BJ (cell line): ENCODE measurements around the gene ESR1. TPM values are rescaled to one million over a fixed set of nuclear protein-coding genes. Genes with fewer than 3 reads are reported as not detected.
A peak's percentile ranks its signal among the peaks of the same experiment; 100 is the strongest.

Experiments
- CTCF ChIA-PET: fragments of 350-600 bp; formaldehyde crosslinking; extraction: SDS; loops from one replicate; lab custom pipeline; 2021; ENCODE audit warnings: antibody characterized with exemption, inconsistent platforms; lab: Yijun Ruan, JAX
- POLR2A ChIA-PET: fragments of 300-600 bp; sonication (Branson Sonifier 250); formaldehyde crosslinking; extraction: SDS; loops from one replicate; lab custom pipeline; 2021; ENCODE audit warnings: antibody characterized with exemption; lab: Charles Lee
- DNase-seq: peaks from one replicate; pipeline ENCODE4 v3.0.0-alpha.2; 2011; ENCODE audit warnings: low read depth
- H3K27me3 ChIP-seq: 2 replicates; pipeline ENCODE4 v1.6.0; 2011; ENCODE audit warnings: low read length; ENCODE audit not compliant: control insufficient read depth, insufficient read depth
- H3K36me3 ChIP-seq: 2 replicates; pipeline ENCODE4 v1.5.1; 2011; ENCODE audit warnings: low read length; ENCODE audit not compliant: control insufficient read depth, insufficient read depth
- H3K4me3 ChIP-seq: 2 replicates; pipeline ENCODE4 v1.5.1; 2011; ENCODE audit warnings: low read depth, mild to moderate bottlenecking, control low read depth, low read length
- polyA minus RNA-seq: library from RNA; depleted of rRNA, polyadenylated mRNA; stranded (reverse); fragments of >200 nt; gene quantifications from 2 replicates; pipeline ENCODE4 v1.2.3, GENCODE V29; 2011; rRNA and poly(A)+ RNA removed
- polyA plus RNA-seq: library from polyadenylated mRNA; depleted of rRNA; stranded (reverse); fragments of >200 nt; gene quantifications from 2 replicates; pipeline ENCODE4 v1.2.3, GENCODE V29; 2011; rRNA removed
- TF ChIP-seq, protein P1 (sequence below): IDR thresholded peaks from 2 replicates; pipeline ENCODE4 v1.5.1; 2011; ENCODE audit warnings: low read depth, mild to moderate bottlenecking, control low read depth, inconsistent platforms, low read length, moderate library complexity; ENCODE audit not compliant: insufficient read depth

ESR1 gene
- polyA plus RNA-seq (not detected in 2 replicates), polyA minus RNA-seq (0.43 TPM in 1 of 2 replicates, not detected in the other)

DNA sequence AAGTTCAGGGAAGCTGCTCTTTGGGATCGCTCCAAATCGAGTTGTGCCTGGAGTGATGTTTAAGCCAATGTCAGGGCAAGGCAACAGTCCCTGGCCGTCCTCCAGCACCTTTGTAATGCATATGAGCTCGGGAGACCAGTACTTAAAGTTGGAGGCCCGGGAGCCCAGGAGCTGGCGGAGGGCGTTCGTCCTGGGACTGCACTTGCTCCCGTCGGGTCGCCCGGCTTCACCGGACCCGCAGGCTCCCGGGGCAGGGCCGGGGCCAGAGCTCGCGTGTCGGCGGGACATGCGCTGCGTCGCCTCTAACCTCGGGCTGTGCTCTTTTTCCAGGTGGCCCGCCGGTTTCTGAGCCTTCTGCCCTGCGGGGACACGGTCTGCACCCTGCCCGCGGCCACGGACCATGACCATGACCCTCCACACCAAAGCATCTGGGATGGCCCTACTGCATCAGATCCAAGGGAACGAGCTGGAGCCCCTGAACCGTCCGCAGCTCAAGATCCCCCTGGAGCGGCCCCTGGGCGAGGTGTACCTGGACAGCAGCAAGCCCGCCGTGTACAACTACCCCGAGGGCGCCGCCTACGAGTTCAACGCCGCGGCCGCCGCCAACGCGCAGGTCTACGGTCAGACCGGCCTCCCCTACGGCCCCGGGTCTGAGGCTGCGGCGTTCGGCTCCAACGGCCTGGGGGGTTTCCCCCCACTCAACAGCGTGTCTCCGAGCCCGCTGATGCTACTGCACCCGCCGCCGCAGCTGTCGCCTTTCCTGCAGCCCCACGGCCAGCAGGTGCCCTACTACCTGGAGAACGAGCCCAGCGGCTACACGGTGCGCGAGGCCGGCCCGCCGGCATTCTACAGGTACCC, at the start of gene ESR1:
TSS of gene ESR1 (plus strand) at position 170 of the 858 bp plus-strand sequence. CDS start at position 401, 231 bp downstream.
- TF ChIP-seq, protein P1, sequence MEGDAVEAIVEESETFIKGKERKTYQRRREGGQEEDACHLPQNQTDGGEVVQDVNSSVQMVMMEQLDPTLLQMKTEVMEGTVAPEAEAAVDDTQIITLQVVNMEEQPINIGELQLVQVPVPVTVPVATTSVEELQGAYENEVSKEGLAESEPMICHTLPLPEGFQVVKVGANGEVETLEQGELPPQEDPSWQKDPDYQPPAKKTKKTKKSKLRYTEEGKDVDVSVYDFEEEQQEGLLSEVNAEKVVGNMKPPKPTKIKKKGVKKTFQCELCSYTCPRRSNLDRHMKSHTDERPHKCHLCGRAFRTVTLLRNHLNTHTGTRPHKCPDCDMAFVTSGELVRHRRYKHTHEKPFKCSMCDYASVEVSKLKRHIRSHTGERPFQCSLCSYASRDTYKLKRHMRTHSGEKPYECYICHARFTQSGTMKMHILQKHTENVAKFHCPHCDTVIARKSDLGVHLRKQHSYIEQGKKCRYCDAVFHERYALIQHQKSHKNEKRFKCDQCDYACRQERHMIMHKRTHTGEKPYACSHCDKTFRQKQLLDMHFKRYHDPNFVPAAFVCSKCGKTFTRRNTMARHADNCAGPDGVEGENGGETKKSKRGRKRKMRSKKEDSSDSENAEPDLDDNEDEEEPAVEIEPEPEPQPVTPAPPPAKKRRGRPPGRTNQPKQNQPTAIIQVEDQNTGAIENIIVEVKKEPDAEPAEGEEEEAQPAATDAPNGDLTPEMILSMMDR, result no peak
- ChIA-PET POLR2A (no interaction called here), CTCF (no interaction called here)
- no peaks in the 10 kb centered on the region for H3K36me3 ChIP-seq
- peaks cover 28% of the 10 kb centered on the region for H3K27me3 ChIP-seq
- no peak for DNase-seq
- no peak within 1 kb of the TSS for H3K4me3 ChIP-seq

DNA sequence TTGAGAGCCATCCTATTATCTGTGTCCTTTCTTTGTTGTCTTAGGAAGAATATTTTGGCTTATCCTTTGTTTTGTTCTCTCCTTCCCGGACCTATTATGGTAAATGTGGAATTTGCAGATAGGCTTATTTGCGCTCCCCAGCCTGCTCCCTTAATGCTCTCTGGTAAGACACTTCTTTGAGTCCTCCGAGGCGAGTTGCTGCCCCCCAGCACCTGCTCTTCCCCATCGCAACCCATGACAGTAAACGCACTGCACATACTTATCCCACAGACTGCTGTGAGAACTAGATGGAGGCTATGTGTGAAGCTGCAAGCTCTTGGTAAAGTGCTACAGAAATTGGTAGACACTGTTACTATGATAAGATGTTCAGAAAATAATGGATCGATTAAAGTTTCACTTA, 47.0 kb upstream of the ESR1 start:
- DNase-seq, result no peak

DNA sequence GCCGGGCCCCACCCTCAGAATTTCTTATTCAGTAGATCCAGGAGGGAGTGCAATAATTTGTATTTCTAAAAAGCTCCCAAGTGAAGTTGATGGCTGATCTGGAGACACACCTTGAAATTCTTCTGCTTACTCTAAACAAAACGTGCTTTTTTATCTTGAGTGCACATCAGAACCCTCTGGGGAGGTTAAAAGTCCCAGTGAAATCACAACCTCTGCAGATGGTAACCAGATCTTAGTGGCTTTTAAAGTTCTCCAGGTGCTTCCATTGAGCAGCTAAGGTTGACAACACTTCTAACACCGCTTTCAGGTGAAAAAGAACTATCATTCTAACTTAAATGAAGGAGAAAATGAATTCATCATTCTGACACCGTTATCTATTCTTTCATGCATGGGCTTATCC, 45.6 kb upstream of the ESR1 start:
- no peaks in the 10 kb centered on the region for H3K36me3 ChIP-seq
- DNase-seq, result no peak
- ChIA-PET POLR2A (no interaction called here), CTCF (no interaction called here)
- H3K4me3 ChIP-seq, result no peak overlapping the region
- TF ChIP-seq, protein P1, result no peak
- H3K27me3 ChIP-seq, result no peaks in the 10 kb centered on the region

More for the DNA sequence above, 47.0 kb upstream of the ESR1 start:
- Histone ChIP-seq H3K36me3 (no peaks in the 10 kb centered on the region), H3K4me3 (no peak overlapping the region), H3K27me3 (no peaks in the 10 kb centered on the region)
- ChIA-PET POLR2A (no interaction called here), CTCF (no interaction called here)
- TF ChIP-seq, protein P1, result no peak

DNA sequence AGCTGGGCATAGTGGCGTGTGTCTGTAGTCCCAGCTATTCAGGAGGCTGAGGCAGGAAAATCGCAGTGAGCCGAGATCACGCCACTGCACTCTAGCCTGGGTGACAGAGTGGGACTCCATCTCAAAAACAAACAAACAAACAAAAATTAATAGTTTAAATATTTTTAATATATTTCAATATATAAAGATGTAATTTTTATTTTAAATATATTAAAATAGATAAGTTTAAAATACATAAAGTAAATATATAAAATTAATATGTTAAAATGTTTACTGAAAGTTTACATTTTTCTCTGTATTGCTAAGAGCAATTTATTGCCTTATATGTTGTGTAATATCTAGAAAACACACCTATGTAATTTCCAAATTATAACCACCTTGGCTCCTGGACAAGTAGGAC, 44.7 kb upstream of the ESR1 start:
- H3K27me3 ChIP-seq, result no peaks in the 10 kb centered on the region
- no peak for DNase-seq
- no peaks in the 10 kb centered on the region for H3K36me3 ChIP-seq
- TF ChIP-seq, protein P1, result no peak
- ChIA-PET CTCF (no interaction called here), POLR2A (no interaction called here)
- H3K4me3 ChIP-seq, result no peak overlapping the region

DNA sequence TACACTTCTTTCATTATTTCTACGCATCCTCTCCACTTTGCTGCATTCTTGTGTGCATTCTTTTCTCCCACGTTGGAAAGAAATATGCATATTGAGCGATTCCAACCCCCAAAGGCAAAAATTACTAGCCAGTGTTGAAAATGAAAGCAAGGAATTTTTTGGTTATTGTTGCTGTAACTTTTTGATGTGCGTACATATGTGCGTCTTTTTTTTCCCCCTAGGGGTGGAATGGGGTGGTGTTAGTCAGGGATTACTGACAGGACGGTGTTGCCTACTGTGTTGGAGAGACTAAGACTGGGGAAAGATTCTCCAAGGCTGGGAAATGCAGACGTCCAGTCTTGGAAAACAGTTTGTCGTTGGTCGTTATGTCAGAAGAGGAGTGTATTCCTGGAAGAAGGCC, 44.2 kb upstream of the ESR1 start:
- no peak overlapping the region for H3K4me3 ChIP-seq
- no peak for DNase-seq

More for the DNA sequence above, 44.2 kb upstream of the ESR1 start:
- H3K27me3 ChIP-seq, result no peaks in the 10 kb centered on the region; the same call in 1 of the 2 replicates
- H3K36me3 ChIP-seq, result no peaks in the 10 kb centered on the region
- POLR2A ChIA-PET, result no interaction called here
- CTCF ChIA-PET, result interaction anchor here (0.6 kb wide), 1 partner anchor 73 kb away, joined by 3 read pairs; no protein-coding TSS in a partner anchor
- TF ChIP-seq, protein P1, result peak; percentile 47
